Ovary (tissue), 3 donors: ENCODE data around the gene RNASET2.

ENCODE experiments used
- POLR2A ChIP-seq: fragments of 450-650 bp; IDR thresholded peaks from one replicate; pipeline ENCODE4 v1.6.1; 2017; ENCODE audit warnings: antibody characterized with exemption, mild to moderate bottlenecking, moderate library complexity
- TF ChIP-seq, protein P1 (sequence below), 3 donors: fragments of 450-650 bp in 2 of 3; fragments of 200-600 bp in 1 of 3; IDR thresholded peaks; one replicate each; pipeline versions ENCODE4 v1.5.1 to v1.8.0; 2016 to 2022; ENCODE audit warnings: antibody characterized with exemption in 3 of 3, mild to moderate bottlenecking in 1 of 3
- donor health status: DM: no; HTN: no; CAD: no.

DNA sequence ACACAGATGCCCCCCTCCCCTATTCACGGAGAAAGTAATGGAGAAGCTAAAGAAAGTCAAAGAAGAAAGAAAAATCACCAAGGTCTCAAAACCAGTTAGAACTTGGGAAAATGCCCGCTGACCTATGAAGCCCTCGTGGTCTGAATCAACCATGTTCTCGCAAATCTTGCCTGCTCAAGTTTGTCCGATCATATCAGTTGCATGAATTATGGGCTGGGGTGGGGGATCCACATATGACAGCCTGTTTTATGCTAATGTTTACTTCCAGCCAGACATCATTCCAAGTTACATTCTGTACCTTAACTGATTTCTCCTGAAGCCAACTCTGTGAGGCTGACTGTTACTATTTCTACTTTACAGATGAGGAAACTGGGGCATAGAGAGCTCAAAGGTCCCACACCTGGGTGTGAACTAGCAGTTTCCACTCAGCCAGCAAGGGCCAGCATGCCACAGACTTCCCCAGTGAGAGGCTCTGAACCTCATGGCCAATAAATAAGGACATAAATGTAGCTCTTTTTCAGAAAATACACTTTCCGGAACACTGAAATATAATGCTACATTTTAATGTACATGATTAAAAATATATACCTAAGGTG lies 2.1 kb downstream of the RNASET2 start:
- TF ChIP-seq, protein P1, sequence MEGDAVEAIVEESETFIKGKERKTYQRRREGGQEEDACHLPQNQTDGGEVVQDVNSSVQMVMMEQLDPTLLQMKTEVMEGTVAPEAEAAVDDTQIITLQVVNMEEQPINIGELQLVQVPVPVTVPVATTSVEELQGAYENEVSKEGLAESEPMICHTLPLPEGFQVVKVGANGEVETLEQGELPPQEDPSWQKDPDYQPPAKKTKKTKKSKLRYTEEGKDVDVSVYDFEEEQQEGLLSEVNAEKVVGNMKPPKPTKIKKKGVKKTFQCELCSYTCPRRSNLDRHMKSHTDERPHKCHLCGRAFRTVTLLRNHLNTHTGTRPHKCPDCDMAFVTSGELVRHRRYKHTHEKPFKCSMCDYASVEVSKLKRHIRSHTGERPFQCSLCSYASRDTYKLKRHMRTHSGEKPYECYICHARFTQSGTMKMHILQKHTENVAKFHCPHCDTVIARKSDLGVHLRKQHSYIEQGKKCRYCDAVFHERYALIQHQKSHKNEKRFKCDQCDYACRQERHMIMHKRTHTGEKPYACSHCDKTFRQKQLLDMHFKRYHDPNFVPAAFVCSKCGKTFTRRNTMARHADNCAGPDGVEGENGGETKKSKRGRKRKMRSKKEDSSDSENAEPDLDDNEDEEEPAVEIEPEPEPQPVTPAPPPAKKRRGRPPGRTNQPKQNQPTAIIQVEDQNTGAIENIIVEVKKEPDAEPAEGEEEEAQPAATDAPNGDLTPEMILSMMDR (IDR thresholded peaks at IDR 0.05), result no peak
- TF ChIP-seq POLR2A, result no peak
